ENCODE measurements around the gene SMC2. TPM values are rescaled to one million over a fixed set of nuclear protein-coding genes. Genes with fewer than 3 reads are reported as not detected.
A peak's percentile ranks its signal among the peaks of the same experiment; 100 is the strongest.

The SMC2 gene
- total and polyA plus RNA-seq, 2 donors from 2014 or later = 2.5 to 7.8 TPM

DNA sequence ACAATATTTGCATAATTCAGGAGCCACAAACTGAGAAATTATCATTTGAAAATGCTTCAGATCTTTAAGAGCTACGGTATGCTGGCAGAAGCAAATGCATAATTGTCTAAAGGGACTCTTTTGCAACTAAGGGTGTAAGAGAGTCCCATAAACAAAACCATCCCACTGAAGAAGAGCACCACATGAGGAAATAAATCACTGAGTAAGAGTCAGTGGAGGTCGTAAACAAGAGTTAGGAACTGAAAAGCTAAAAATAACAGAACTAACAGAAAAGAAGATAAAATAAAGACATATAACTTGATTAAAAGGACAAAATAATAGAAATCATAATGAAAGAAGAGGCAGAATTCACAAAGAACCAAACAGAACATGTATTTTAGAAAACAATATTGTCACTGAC lies 3.5 kb upstream of the SMC2 start:
- no peaks in the 10 kb centered on the region for H3K9me3 ChIP-seq (ENCODE audit: control insufficient read depth in 2 of 3, insufficient read depth in 1 of 3, low read length in 3 of 3)
- H3K36me3 ChIP-seq (ENCODE audit: control insufficient read depth in 2 of 3, insufficient read depth in 3 of 3, low read length in 3 of 3) = no peaks in the 10 kb centered on the region
- H3K4me3 ChIP-seq (ENCODE audit: low read length in 3 of 3) = no peak overlapping the region
- no peak overlapping the region for H3K27ac ChIP-seq (ENCODE audit: low read depth in 2 of 2, low read length in 2 of 2)
- H3K9ac ChIP-seq (ENCODE audit: low read length in 3 of 3) = no peak overlapping the region
- intact Hi-C loops (cut with DNase I) = no loop called here
- FAIRE-seq (no peak), DNase-seq (peak in 2 of 5 donors; percentile 40 to 51)
- H3K4me1 ChIP-seq (ENCODE audit: control insufficient read depth in 2 of 3, insufficient read depth in 2 of 3, low read depth in 1 of 3, low read length in 3 of 3) = peaks cover 0 to 14% (median 3%) of the 10 kb centered on the region in 3 donors
- TF ChIP-seq, protein P1, sequence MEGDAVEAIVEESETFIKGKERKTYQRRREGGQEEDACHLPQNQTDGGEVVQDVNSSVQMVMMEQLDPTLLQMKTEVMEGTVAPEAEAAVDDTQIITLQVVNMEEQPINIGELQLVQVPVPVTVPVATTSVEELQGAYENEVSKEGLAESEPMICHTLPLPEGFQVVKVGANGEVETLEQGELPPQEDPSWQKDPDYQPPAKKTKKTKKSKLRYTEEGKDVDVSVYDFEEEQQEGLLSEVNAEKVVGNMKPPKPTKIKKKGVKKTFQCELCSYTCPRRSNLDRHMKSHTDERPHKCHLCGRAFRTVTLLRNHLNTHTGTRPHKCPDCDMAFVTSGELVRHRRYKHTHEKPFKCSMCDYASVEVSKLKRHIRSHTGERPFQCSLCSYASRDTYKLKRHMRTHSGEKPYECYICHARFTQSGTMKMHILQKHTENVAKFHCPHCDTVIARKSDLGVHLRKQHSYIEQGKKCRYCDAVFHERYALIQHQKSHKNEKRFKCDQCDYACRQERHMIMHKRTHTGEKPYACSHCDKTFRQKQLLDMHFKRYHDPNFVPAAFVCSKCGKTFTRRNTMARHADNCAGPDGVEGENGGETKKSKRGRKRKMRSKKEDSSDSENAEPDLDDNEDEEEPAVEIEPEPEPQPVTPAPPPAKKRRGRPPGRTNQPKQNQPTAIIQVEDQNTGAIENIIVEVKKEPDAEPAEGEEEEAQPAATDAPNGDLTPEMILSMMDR (IDR thresholded peaks at IDR 0.05; ENCODE audit: borderline replicate concordance, extremely low read depth, insufficient read depth) = no peak
- H3K27me3 ChIP-seq (ENCODE audit: control insufficient read depth, insufficient read depth, low read length) = no peaks in the 10 kb centered on the region

DNA sequence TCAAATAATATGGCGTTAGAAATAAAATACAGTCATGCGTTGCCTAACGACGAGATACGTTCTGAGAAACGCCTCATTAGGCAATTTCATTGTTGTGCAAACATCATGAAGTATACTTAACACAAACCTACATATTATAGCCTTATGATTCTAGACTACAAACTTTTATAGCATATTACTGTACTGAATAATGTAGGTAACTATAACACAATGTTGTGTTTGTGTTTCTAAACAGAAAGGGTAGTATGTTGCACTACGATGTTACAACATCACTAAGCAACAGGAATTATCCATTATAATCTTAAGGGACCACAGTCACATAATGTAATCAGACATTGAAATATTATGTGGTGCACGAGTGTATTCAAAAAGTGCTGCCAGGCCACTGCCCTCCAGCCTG lies 3.0 kb upstream of the SMC2 start:
- TF ChIP-seq, protein P1 (IDR thresholded peaks at IDR 0.05; ENCODE audit: borderline replicate concordance, extremely low read depth, insufficient read depth) = no peak
- Histone ChIP-seq H3K4me1 (ENCODE audit: control insufficient read depth in 2 of 3, insufficient read depth in 2 of 3, low read depth in 1 of 3, low read length in 3 of 3) (peaks cover 0 to 14% (median 3%) of the 10 kb centered on the region in 3 donors), H3K27me3 (ENCODE audit: control insufficient read depth, insufficient read depth, low read length) (no peaks in the 10 kb centered on the region), H3K9ac (ENCODE audit: low read length in 3 of 3) (no peak overlapping the region), H3K4me3 (ENCODE audit: low read length in 3 of 3) (no peak overlapping the region), H3K9me3 (ENCODE audit: control insufficient read depth in 2 of 3, insufficient read depth in 1 of 3, low read length in 3 of 3) (no peaks in the 10 kb centered on the region), H3K36me3 (ENCODE audit: control insufficient read depth in 2 of 3, insufficient read depth in 3 of 3, low read length in 3 of 3) (no peaks in the 10 kb centered on the region), H3K27ac (ENCODE audit: low read depth in 2 of 2, low read length in 2 of 2) (no peak overlapping the region)
- intact Hi-C loops (cut with DNase I) = no loop called here
- DNase-seq (peak in 2 of 5 donors; percentile 37 to 64), FAIRE-seq (no peak)

- intact Hi-C loops (cut with DNase I) = no loop called here
- no peaks in the 10 kb centered on the region for H3K36me3 ChIP-seq (ENCODE audit: control insufficient read depth in 2 of 3, insufficient read depth in 3 of 3, low read length in 3 of 3)
- no peak overlapping the region for H3K27ac ChIP-seq (ENCODE audit: low read depth in 2 of 2, low read length in 2 of 2)
- no peaks in the 10 kb centered on the region for H3K27me3 ChIP-seq (ENCODE audit: control insufficient read depth, insufficient read depth, low read length)
- peaks cover 0 to 14% (median 3%) of the 10 kb centered on the region in 3 donors for H3K4me1 ChIP-seq (ENCODE audit: control insufficient read depth in 2 of 3, insufficient read depth in 2 of 3, low read depth in 1 of 3, low read length in 3 of 3)
- H3K4me3 ChIP-seq (ENCODE audit: low read length in 3 of 3) = no peak overlapping the region
- H3K9ac ChIP-seq (ENCODE audit: low read length in 3 of 3) = no peak overlapping the region
- peak in 2 of 5 donors; percentile 4 to 39 for DNase-seq
- FAIRE-seq = no peak
- no peaks in the 10 kb centered on the region for H3K9me3 ChIP-seq (ENCODE audit: control insufficient read depth in 2 of 3, insufficient read depth in 1 of 3, low read length in 3 of 3)
- TF ChIP-seq, protein P1 (IDR thresholded peaks at IDR 0.05; ENCODE audit: borderline replicate concordance, extremely low read depth, insufficient read depth) = no peak
Measured at GRCh38 chr9:104091708-104092107, 2.4 kb upstream of the SMC2 start.

DNA sequence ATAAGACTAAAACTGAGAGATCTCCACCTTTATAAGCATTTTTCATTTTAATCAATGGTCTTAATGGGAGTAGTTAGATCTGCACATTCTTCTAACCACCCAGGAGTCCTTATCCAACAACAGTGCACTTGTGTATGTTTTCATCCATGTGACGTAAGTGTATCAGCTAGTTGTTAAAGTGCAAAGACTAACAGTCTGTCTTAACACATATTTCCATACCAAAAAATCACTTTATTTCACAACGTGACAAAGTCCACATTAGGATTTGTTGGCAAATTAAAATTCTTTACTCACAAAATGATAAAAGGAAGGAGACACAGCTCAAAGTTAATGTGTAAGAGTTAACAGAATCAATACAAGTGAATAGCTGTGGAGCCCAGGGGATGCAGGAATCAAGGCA lies 1.9 kb upstream of the SMC2 start:
- Histone ChIP-seq H3K9me3 (ENCODE audit: control insufficient read depth in 2 of 3, insufficient read depth in 1 of 3, low read length in 3 of 3) (no peaks in the 10 kb centered on the region), H3K27ac (ENCODE audit: low read depth in 2 of 2, low read length in 2 of 2) (no peak overlapping the region), H3K27me3 (ENCODE audit: control insufficient read depth, insufficient read depth, low read length) (no peaks in the 10 kb centered on the region), H3K36me3 (ENCODE audit: control insufficient read depth in 2 of 3, insufficient read depth in 3 of 3, low read length in 3 of 3) (no peaks in the 10 kb centered on the region), H3K4me1 (ENCODE audit: control insufficient read depth in 2 of 3, insufficient read depth in 2 of 3, low read depth in 1 of 3, low read length in 3 of 3) (peaks cover 0 to 14% (median 3%) of the 10 kb centered on the region in 3 donors), H3K4me3 (ENCODE audit: low read length in 3 of 3) (peak overlapping the region in 1 of 3 donors; percentile 81), H3K9ac (ENCODE audit: low read length in 3 of 3) (no peak overlapping the region)
- TF ChIP-seq, protein P1 (IDR thresholded peaks at IDR 0.05; ENCODE audit: borderline replicate concordance, extremely low read depth, insufficient read depth) = no peak
- FAIRE-seq (no peak), DNase-seq (no peak)
- intact Hi-C loops (cut with DNase I) = no loop called here
